Sigmoid colon (tissue), 7 donors: ENCODE measurements around the gene IQCE. TPM values are rescaled to one million over a fixed set of nuclear protein-coding genes. Genes with fewer than 3 reads are reported as not detected.

Source experiments
- DNase-seq: peaks from one replicate; pipeline ENCODE4 v3.0.0-alpha.2; 2019
- H3K27ac ChIP-seq, 4 donors: fragments of 200-600 bp; sonication (generic); one replicate each; pipeline ENCODE4 v1.5.1; 2016 to 2019; ENCODE audit warnings: mild to moderate bottlenecking in 1 of 4
- H3K27me3 ChIP-seq, 3 donors: fragments of 200-600 bp; sonication (generic); one replicate each; pipeline ENCODE4 v1.5.1; 2019; ENCODE audit warnings: mild to moderate bottlenecking in 1 of 3
- H3K36me3 ChIP-seq, 4 donors: fragments of 200-600 bp; sonication (generic); one replicate each; pipeline ENCODE4 v1.5.1; 2016 to 2019
- H3K4me1 ChIP-seq, 4 donors: fragments of 200-600 bp; sonication (generic); one replicate each; pipeline ENCODE4 v1.5.1; 2017 to 2019
- H3K4me3 ChIP-seq, 4 donors: fragments of 200-600 bp; sonication (generic); one replicate each; pipeline ENCODE4 v1.5.1; 2017 to 2019; ENCODE audit warnings: mild to moderate bottlenecking in 2 of 4, moderate library complexity in 1 of 4
- H3K9me3 ChIP-seq, 4 donors: fragments of 200-600 bp in 3 of 4; sonication (generic) in 3 of 4; one replicate each; pipeline versions ENCODE4 v1.5.1 to v1.6.1; 2013 to 2019
- CTCF ChIP-seq, 4 experiments: fragments of 450-650 bp in 3 of 4; fragments of 200-600 bp in 1 of 4; IDR thresholded peaks; one replicate each; pipeline ENCODE4 v1.5.1; 2016 to 2019; ENCODE audit warnings: antibody characterized with exemption in 4 of 4, mild to moderate bottlenecking in 3 of 4, moderate library complexity in 2 of 4
- EP300 ChIP-seq, 4 donors: sonication (generic); formaldehyde crosslinking; IDR thresholded peaks; one replicate each; pipeline ENCODE4 v1.6.1; 2017; ENCODE audit warnings: antibody characterized with exemption in 4 of 4
- POLR2A ChIP-seq, 2 donors: fragments of 450-650 bp; IDR thresholded peaks; one replicate each; pipeline ENCODE4 v1.6.1; 2016; ENCODE audit warnings: antibody characterized with exemption in 2 of 2, mild to moderate bottlenecking in 2 of 2, moderate library complexity in 2 of 2
- POLR2AphosphoS5 ChIP-seq, 4 donors: sonication (generic); formaldehyde crosslinking; IDR thresholded peaks; one replicate each; pipeline ENCODE4 v1.6.1; 2017; ENCODE audit warnings: antibody characterized with exemption in 4 of 4
- WGBS, 2 donors: extraction: QIAGEN DNeasy Blood & Tissue Kit; methylation state at CpG; one replicate each; pipeline ENCODE4 v1.1.7; 2013; 5-methylcytosine and 5-hydroxymethylcytosine counted together
- intact Hi-C: fragments of 100-400 bp; cut with DNase I; formaldehyde crosslinking; loops from one replicate; pipeline ENCODE4 v1.15.1; 2023
- polyA plus RNA-seq, 3 donors: library from polyadenylated mRNA; stranded (reverse); fragments of 200-250 nt; gene quantifications; one replicate each; pipeline ENCODE4 v1.2.3, GENCODE V29; 2013
- total RNA-seq, 4 donors: library from RNA; depleted of rRNA; stranded (reverse); fragments of >200 nt; gene quantifications; one replicate each; pipeline ENCODE4 v1.1.0, GENCODE V29; 2016
- donor health status: healthy with polysubstance abuse.
- donor health status: Bipolar disorder and iron deficiency.
- donor health status: healthy.

The IQCE gene
- total and polyA plus RNA-seq, 7 donors, result 6.4 to 22.4 (median 9.6) TPM

GRCh38 chr7:2610466-2610865 is 51.7 kb downstream of the IQCE start:
- H3K27me3 ChIP-seq, result no peaks in the 10 kb centered on the region
- no peak overlapping the region for H3K27ac ChIP-seq
- H3K36me3 ChIP-seq, result peaks cover 0 to 6% (median 0%) of the 10 kb centered on the region in 4 donors
- H3K9me3 ChIP-seq, result no peaks in the 10 kb centered on the region
- intact Hi-C loops, result no loop called here
- H3K4me1 ChIP-seq, result peaks cover 0 to 20% (median 17%) of the 10 kb centered on the region in 4 donors
- 94 to 95% methylated on average over 14 of the region's 14 CpGs for WGBS, 2 donors
- no peak for DNase-seq
- TF ChIP-seq CTCF (IDR thresholded peaks at IDR 0.05) (no peak), EP300 (IDR thresholded peaks at IDR 0.05) (no peak), POLR2AphosphoS5 (IDR thresholded peaks at IDR 0.05) (no peak), POLR2A (IDR thresholded peaks at IDR 0.05) (no peak)
- no peak overlapping the region for H3K4me3 ChIP-seq

DNA sequence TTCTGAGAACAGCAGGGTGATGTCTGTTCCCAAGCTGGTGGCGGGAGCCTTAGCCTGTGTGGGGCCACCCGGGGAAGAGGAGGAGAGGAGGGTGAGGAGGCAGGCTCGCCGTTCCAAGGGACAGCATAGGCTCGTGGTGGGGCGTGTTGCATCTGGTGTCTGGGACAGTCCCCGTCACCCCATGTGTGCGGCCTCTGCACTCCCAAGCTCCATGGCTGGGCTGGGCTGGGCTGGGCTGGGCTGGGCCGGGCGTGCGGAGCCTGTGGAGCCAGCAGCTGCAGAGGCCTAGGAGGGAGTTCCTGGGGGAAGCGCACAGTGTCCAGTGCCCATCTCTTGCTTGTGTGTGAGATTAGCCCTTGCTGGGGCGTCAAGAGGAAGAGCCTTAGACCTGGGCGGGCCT is 52.1 kb downstream of the IQCE start:
- Histone ChIP-seq H3K36me3 (peaks cover 0 to 6% (median 0%) of the 10 kb centered on the region in 4 donors), H3K27me3 (no peaks in the 10 kb centered on the region), H3K4me1 (peaks cover 0 to 20% (median 17%) of the 10 kb centered on the region in 4 donors), H3K9me3 (no peaks in the 10 kb centered on the region), H3K4me3 (no peak overlapping the region), H3K27ac (no peak overlapping the region)
- 65 to 66% methylated on average over 14 of the region's 14 CpGs for WGBS, 2 donors
- intact Hi-C loops, result no loop called here
- TF ChIP-seq CTCF (IDR thresholded peaks at IDR 0.05) (no peak), POLR2A (IDR thresholded peaks at IDR 0.05) (no peak), POLR2AphosphoS5 (IDR thresholded peaks at IDR 0.05) (no peak), EP300 (IDR thresholded peaks at IDR 0.05) (no peak)
- DNase-seq, result no peak

DNA sequence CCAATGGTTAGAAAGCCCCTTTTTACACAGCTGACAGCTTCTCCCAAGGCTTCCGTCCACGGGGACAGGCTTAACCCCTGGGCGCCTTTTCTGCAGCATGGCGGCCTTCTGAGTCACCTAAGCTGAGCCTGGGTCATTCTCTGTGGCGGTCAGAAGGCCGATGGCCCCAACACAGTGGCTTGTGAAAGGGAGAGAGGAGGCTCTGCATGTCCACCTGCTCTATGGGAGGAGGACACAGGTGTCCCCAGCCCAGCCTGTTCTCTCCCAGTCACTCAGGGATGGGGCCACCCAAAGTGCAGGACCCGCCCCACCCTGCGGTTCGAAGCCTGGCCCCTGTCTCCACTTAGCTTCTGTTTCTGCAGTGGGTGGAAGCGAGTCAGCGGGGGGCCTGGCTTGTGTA is 52.6 kb downstream of the IQCE start:
- Histone ChIP-seq H3K27ac (no peak overlapping the region), H3K4me1 (peaks cover 0 to 20% (median 18%) of the 10 kb centered on the region in 4 donors), H3K36me3 (peaks cover 0 to 6% (median 0%) of the 10 kb centered on the region in 4 donors), H3K9me3 (no peaks in the 10 kb centered on the region), H3K4me3 (no peak overlapping the region), H3K27me3 (no peaks in the 10 kb centered on the region)
- TF ChIP-seq POLR2AphosphoS5 (IDR thresholded peaks at IDR 0.05), result no peak
- TF ChIP-seq POLR2A (IDR thresholded peaks at IDR 0.05), result no peak
- no peak for TF ChIP-seq CTCF (IDR thresholded peaks at IDR 0.05)
- TF ChIP-seq EP300 (IDR thresholded peaks at IDR 0.05), result no peak
- no peak for DNase-seq
- intact Hi-C loops, result no loop called here
- 87 to 91% methylated on average over 11 of the region's 11 CpGs for WGBS, 2 donors

- DNase-seq, result no peak
- TF ChIP-seq CTCF (IDR thresholded peaks at IDR 0.05) (no peak), POLR2A (IDR thresholded peaks at IDR 0.05) (no peak), POLR2AphosphoS5 (IDR thresholded peaks at IDR 0.05) (no peak), EP300 (IDR thresholded peaks at IDR 0.05) (no peak)
- WGBS, 2 donors, result 90 to 94% methylated on average over 10 of the region's 10 CpGs
- H3K27me3 ChIP-seq, result no peaks in the 10 kb centered on the region
- peaks cover 0 to 6% (median 0%) of the 10 kb centered on the region in 4 donors for H3K36me3 ChIP-seq
- intact Hi-C loops, result no loop called here
- H3K4me3 ChIP-seq, result no peak overlapping the region
- peaks cover 0 to 24% (median 21%) of the 10 kb centered on the region in 4 donors for H3K4me1 ChIP-seq
- no peak overlapping the region for H3K27ac ChIP-seq
- no peaks in the 10 kb centered on the region for H3K9me3 ChIP-seq
These were observed 53.1 kb downstream of the IQCE start for GRCh38 chr7:2611922-2612321.
